Measurements from ENCODE around the gene ATP8B3.

ATP8B3 gene

DNA sequence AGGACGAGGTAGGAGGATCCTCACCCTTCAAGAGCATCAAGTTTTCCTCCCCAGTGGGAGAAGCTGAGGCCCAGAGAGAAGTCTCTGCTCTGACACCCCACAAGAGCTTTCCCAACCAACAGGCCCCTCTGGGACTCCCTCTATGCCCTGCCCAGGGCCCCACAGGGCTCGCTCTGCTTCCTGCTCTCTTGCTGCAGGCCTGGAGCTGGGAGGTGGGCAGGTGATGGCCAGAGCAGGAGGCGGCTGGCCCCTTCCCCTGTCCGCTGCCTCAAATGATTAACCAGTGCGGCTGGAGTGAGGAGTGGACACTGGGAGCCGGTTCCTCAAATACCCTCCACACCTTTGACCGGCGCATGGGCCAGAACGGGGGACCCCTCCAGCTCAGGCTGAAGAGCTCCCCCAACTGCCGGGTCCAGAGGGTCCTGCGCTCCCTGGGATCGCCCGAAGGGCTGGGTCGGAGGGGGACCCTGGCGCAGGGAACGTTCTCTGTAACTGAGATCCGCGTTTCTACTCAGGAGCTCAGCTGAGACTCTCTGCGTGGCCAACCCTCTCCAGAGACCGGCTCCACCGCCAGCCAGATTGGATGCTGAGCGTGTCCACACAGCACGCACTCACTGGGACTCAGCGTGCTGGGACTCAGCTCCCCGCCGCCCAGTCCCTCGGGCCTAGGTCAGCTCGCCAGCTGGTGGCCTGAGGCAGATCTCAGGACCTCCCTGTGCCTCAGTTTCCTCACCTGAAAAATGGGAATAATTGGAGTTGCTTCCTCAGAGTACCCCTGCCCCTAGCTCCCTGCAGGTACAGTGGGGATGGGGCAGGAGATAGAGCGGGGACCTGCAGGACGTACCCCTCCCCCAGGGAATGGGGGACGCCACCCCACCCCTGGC, 65.4 kb downstream of the ATP8B3 start:
- DNase-seq (ENCODE audit: low spot score) = no peak

- no peak for DNase-seq (ENCODE audit: low spot score)
Observed at GRCh38 chr19:1745589-1746031, 66.5 kb downstream of the ATP8B3 start.

DNA sequence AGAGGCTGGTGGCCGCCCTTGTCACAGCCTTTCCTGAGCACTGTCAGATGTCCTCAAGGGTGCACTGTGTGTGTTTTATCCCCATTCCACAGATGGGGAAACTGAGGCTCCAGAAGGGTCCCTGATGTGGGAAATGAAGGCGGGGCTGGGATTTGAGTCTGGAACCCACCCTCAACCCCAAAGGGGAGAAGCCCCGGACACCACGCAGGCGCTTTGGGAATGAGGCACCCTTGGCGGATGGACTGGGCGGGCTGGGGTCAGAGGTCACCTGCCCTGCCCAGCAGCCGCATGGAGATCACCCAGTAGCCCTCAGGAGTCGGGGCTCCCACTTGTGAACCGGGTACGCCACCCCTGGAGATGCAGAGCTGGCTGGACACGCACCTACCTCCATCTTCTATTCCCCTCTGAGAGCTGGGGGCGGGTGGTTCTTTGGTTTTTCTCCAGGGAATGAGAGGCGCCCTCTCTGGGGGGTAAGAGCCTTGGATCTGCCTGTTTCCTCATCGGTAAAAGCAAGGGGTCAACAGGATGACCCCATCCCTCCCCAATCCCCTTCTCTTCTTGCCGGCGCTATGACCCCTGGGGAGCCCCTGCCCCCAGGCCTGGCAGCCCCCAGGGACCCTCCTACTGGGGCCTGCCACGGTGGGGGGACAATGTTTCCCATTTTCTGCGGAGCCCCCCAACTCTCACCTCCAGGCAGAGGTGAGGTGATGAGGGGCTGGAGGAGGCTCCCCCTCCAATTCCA, 67.1 kb downstream of the ATP8B3 start:
- no peak for DNase-seq (ENCODE audit: low spot score)

DNA sequence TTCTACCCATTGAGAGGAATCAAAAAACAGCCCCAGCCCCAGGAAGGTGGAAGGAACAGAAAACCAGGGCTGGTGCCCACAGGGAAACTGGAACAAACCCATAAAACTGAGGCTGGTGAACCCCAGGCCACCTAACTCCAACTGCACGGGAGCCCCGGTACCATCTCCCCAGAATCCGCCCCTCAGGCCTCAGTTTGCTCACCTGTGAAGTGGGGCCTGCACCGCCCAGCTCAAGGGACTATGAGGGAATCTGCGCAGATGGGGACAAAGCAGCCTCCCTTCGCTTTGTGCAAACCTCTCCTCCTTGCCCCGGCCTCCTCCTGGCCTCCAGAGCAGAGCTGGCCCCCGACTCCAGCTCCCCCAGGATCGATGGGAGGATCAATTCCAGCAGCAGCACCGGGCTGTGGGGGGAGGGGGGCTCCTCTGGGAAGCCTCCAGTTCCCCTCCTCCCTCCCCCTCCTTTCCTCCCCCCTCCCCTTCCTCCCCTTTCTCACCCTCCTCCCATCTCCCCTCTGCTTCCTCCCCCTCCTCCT, 67.9 kb downstream of the ATP8B3 start:
- no peak for DNase-seq (ENCODE audit: low spot score)

DNA sequence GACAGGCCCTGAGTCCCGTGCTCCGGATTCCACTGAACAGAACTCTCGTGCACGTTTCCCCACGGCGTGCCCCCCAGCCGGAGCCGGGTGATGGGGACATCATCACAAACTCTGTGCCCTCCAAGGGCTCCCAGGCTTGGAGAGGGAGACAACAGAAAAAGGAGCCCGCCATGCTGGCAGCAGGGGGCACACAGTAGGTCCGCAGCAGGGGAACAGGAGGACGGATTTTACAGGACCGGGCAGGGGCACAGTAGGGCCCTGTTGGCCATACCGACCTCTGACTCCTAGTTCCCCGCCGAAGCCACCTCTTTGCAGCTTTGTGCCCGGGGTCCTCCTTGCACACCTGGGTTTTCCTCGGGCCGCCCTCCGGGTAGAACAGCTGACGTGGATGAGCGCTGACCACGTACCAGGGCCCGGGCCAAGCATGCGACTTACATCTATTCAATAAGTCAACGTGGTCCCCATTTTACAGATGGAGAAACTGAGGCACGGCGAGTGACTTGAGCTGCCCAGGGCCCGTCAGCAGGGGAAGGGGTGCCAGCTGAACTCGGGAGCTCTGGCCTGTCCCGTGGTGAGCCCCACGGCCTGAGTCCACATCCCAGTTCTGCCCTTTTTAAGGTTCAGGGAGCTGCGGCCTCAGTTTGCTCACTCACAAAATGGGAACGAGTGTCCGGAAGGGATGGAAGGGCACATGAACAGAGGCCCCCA, 68.9 kb downstream of the ATP8B3 start:
- DNase-seq (ENCODE audit: low spot score) = no peak

GRCh38 chr19:1739960-1740629, 72.0 kb downstream of the ATP8B3 start:
- no peak for DNase-seq (ENCODE audit: low spot score)

DNA sequence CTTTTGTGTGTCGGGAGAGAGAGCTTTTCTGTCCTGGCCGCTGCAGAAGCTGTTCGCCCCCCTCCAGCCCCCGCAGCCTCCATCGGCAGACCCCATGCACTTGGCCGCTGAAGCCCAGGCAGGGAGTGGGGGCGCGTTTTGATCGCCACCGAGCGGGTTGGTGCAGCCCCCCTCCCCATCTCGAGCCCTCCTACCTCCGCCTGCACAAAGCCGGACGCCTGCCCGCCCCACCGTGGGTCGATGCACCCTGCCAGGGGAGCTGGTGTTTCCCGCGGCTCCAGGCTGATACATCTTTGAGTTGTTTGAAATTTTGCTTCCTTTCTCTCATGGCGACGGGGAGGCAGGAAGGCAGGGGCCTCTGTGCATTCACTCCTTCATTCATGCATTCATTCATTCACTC, 75.1 kb downstream of the ATP8B3 start:
- DNase-seq (ENCODE audit: low spot score) = no peak

- DNase-seq (ENCODE audit: low spot score) = no peak
Observed at GRCh38 chr19:1736280-1736679, 75.8 kb downstream of the ATP8B3 start.

- DNase-seq (ENCODE audit: low spot score) = no peak
Observed at GRCh38 chr19:1734321-1734966, 77.6 kb downstream of the ATP8B3 start.

All from HuH-7.5 (cell line).